HG03558 (cell line): ENCODE results near the gene SCAF4.
"Not testable (repeated sequence)": the region's sequence is repeated elsewhere in the genome, so short reads cannot be mapped to it uniquely, and the experiment has no call there.

Experiments
- ATAC-seq: cut with Tn5 transposase; IDR thresholded peaks from one replicate; pipeline ENCODE4 v1.9.1; 2021; ENCODE audit warnings: moderate number of reproducible peaks; ENCODE audit not compliant: unreplicated experiment; ENCODE audit errors: extremely low read depth

The SCAF4 gene

DNA sequence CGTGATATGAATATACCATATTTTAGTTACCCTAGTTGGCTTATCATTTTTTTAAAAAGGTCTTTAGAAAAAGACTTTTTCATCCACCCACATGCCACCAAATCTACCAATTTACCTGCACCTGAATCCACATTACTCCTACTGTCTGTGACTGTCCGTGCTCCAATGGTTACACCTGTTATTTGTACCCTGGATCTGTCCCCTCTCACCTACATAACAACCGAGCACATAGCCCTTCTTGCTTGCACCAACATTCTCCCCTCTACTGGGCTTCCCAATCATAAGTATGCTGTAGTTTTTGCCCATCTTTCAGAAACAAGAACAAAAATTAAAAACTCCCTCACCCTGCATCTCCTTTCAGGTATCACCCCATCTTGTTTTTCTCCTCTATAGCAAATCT lies 54.9 kb downstream of the SCAF4 start:
- ATAC-seq = no peak

DNA sequence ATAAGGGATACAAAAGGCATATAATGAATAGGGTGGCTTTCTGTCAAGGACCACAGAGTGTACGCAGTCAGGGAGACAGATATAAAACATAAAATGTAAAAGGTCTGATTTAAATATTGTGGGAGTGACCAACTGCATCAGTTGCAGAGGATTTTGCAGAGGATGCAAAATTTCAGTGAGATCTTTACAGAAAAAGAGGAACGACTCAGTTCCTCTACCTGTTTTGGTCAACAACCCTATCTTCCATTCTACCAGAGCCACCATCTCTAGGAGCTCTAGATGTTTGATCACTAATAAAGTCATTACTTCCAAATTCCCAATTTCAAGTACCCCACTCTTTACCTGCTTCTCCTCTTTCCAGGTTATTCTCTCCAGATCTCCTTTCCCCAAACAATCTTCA lies 56.0 kb downstream of the SCAF4 start:
- ATAC-seq = no peak

GRCh38 chr21:31675318-31675717 lies 56.6 kb downstream of the SCAF4 start:
- no peak for ATAC-seq

GRCh38 chr21:31673321-31673912 lies 58.5 kb downstream of the SCAF4 start:
- no peak for ATAC-seq

DNA sequence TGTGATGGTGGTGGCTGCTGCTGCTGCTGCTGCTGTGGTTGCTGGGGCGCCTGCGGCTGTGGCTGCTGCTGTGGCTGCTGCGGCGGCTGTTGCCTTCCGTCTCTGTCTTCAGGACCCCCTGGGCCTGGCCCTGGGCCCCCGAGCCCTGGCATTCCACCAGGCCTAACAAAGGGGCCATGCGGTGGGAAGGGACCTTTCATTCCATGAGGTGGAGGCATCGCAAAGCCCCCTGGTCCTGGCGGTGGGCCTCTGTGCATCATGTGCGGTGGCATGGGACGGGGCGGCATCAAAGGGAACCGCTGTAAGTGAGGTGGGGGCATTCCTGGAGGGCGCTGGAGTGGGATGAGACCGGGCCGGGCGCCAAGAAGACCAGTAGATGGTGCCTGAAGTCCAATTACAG lies 60.0 kb downstream of the SCAF4 start:
- no peak for ATAC-seq

GRCh38 chr21:31671146-31671716 lies 60.7 kb downstream of the SCAF4 start:
- ATAC-seq = no peak

DNA sequence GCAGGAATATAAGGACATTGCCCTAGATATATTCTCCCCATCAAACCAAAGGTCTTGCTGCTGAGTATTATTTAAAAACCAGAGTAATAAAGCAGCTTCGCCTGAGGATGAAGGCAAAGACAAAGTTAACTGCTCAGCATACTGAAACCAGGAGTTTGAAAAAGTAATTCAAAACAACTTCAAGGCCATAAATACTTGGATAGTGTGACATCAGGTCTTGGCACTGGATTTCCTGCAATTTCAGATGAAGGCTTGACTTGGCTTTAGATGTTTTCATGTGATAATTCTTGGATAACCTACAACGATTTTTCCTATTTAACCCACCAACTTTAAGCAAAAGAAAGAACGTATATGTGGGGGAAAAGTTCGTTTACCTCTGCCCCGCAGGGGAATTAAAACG lies 61.8 kb downstream of the SCAF4 start:
- ATAC-seq = no peak

DNA sequence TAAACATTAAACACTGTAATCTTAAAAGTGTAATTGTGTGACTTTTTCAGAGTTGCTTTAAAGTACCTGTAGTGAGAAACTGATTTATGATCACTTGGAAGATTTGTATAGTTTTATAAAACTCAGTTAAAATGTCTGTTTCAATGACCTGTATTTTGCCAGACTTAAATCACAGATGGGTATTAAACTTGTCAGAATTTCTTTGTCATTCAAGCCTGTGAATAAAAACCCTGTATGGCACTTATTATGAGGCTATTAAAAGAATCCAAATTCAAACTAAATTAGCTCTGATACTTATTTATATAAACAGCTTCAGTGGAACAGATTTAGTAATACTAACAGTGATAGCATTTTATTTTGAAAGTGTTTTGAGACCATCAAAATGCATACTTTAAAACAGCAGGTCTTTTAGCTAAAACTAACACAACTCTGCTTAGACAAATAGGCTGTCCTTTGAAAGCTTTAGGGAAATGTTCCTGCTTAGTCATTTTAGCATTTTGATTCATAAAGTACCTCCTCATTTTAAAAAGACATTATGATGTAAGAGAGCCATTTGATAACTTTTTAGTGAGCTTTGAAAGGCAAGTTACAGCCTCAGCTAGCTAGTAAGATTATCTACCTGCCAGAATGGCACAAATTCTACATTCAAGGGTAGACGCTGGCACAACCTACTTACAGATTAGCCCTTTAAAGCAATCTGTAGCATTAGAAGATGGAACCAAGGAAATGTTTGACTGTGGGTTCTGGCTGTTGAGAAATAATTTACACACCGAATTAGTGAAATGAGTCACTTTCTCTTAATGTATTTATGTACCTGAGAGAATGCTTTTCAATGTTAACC lies 63.0 kb downstream of the SCAF4 start:
- no peak for ATAC-seq

DNA sequence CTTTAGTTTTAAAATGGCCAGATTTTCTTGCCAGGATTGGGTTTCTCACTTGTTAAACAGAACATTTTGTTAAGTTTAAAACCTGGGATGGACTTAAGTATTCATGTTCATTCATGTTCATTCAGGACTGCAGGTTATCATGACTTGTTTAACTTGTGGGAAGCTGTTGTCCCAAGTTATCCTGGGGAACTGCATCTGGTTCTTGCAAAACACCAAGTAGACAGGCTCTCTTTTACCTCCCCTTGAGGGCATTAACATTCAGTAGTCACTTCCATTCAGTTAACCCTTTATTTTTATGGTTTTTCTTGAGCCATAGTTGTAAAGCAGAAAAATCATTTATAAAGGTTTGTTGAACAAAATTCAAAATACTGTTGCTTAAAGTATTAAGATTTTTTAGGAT lies 64.3 kb downstream of the SCAF4 start:
- ATAC-seq = no peak

DNA sequence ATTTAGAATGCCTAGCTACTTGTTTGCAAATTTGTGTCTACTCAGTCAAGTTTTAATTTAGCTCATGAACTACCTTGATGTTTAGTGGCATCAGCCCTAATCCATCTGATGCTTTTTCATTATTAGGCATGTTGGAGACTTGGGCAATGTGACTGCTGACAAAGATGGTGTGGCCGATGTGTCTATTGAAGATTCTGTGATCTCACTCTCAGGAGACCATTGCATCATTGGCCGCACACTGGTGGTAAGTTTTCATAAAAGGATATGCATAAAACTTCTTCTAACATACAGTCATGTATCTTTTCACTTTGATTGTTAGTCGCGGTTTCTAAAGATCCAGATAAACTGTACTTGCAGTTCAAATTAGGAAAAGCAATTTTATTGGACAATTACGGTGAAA lies 64.8 kb downstream of the SCAF4 start:
- no peak for ATAC-seq

GRCh38 chr21:31666445-31667010 lies 65.4 kb downstream of the SCAF4 start:
- ATAC-seq = no peak

GRCh38 chr21:31665869-31666268 lies 66.0 kb downstream of the SCAF4 start:
- ATAC-seq = not testable (repeated sequence)

DNA sequence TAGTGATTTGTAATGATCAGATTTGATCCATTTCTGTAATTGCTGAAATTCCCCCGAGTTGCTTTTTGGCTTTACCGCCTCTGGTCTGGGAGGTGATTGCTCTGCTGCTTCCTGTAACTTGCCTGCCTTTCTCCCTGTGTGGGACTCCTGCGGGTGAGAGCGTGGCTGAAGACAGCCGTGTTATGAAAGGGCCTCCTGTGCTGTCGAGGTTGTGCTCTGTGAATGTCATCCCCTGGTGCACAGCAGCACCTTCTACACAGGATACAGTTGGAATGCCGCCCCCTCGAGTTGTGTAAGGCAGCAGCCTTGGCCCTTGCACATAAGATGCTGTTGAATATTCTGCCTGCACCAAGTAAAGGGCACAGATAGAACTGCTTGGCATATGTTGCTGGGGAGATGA lies 66.5 kb downstream of the SCAF4 start:
- ATAC-seq = no peak

- no peak for ATAC-seq
Observed at GRCh38 chr21:31663584-31664249, 68.2 kb downstream of the SCAF4 start.

GRCh38 chr21:31660591-31660990 lies 71.3 kb downstream of the SCAF4 start:
- no peak for ATAC-seq

GRCh38 chr21:31660259-31660565 lies 71.7 kb downstream of the SCAF4 start:
- peak; percentile 4 for ATAC-seq

- ATAC-seq = peak; percentile 88
Observed at GRCh38 chr21:31659536-31660258, 72.2 kb downstream of the SCAF4 start, which contains the start of gene SOD1. SOD1 (plus strand) TSS chr21:31659693; CDS start chr21:31659770, 77 bp downstream.

DNA sequence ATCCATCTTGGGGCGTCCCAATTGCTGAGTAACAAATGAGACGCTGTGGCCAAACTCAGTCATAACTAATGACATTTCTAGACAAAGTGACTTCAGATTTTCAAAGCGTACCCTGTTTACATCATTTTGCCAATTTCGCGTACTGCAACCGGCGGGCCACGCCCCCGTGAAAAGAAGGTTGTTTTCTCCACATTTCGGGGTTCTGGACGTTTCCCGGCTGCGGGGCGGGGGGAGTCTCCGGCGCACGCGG lies 72.7 kb downstream of the SCAF4 start:
- ATAC-seq = no peak

DNA sequence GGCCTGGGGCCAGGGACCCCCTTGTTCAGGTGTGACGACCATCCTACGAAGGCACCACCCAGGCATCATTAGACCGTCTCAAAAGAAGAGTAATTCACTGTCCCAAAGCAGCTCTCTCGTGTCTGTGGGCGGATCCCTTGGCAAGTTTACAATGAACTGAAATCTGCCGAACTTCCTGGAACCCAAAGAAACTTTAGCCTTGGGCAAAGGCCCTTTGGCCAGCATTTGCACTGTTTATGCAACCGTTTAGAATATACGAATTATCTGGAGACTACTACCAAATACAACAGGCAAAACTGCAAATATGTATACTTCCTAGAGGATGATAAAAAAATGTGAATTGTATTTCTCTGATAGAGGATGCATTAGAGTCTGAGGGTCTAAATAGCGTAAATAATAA lies 73.9 kb downstream of the SCAF4 start:
- no peak for ATAC-seq
